Neural progenitor cell (in vitro differentiated cells): Measurements from ENCODE around the gene IFI35.
"Not testable (repeated sequence)": the region's sequence is repeated elsewhere in the genome, so short reads cannot be mapped to it uniquely, and the experiment has no call there.

ENCODE experiments used
- EZH2 ChIP-seq: fragments of 200-600 bp; sonication (generic); IDR thresholded peaks from 2 replicates; pipeline ENCODE4 v1.6.1; 2017; ENCODE audit warnings: antibody characterized with exemption, mild to moderate bottlenecking, moderate library complexity
- EZH2phosphoT487 ChIP-seq: fragments of 200-600 bp; sonication (generic); IDR thresholded peaks from 2 replicates; pipeline ENCODE4 v1.6.1; 2017; ENCODE audit warnings: antibody characterized with exemption
- TF ChIP-seq, protein P1 (sequence below): fragments of 200-600 bp; sonication (generic); IDR thresholded peaks from 2 replicates; pipeline ENCODE4 v1.5.1; 2017; ENCODE audit warnings: antibody characterized with exemption, mild to moderate bottlenecking

DNA sequence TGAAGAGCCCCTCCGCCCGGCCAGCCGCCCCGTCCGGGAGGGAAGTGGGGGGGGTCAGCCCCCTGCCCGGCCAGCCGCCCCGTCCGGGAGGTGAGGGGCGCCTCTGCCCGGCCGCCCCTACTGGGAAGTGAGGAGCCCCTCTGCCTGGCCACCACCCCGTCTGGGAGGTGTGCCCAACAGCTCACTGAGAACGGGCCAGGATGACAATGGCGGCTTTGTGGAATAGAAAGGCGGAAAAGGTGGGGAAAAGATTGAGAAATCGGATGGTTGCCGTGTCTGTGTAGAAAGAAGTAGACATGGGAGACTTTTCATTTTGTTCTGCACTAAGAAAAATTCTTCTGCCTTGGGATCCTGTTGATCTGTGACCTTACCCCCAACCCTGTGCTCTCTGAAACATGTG is 33.3 kb upstream of the IFI35 start:
- TF ChIP-seq, protein P1, sequence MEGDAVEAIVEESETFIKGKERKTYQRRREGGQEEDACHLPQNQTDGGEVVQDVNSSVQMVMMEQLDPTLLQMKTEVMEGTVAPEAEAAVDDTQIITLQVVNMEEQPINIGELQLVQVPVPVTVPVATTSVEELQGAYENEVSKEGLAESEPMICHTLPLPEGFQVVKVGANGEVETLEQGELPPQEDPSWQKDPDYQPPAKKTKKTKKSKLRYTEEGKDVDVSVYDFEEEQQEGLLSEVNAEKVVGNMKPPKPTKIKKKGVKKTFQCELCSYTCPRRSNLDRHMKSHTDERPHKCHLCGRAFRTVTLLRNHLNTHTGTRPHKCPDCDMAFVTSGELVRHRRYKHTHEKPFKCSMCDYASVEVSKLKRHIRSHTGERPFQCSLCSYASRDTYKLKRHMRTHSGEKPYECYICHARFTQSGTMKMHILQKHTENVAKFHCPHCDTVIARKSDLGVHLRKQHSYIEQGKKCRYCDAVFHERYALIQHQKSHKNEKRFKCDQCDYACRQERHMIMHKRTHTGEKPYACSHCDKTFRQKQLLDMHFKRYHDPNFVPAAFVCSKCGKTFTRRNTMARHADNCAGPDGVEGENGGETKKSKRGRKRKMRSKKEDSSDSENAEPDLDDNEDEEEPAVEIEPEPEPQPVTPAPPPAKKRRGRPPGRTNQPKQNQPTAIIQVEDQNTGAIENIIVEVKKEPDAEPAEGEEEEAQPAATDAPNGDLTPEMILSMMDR, result not testable (repeated sequence)
- not testable (repeated sequence) for TF ChIP-seq EZH2, EZH2phosphoT487
